ENCODE data around the gene GNAI1.

The GNAI1 gene

DNA sequence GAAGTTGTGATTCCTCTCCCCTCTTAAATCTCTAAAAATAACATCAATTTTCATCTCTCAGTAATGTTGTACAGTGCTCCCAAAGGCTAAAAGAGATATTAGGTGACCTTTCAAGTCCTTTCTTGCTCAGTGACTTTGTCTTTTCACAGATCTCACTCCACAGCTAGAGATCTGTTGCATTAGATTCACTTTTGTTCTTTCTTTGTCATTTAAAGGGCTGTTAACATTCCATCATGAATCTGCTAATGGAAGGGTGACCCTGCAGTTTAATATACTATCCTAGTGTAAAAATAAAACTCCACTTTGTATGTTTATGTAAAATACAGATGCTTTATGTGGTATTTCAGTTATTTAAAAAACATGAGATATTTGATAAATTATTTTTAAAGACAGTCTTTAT is 30.5 kb downstream of the GNAI1 start:
- DNase-seq = no peak

DNA sequence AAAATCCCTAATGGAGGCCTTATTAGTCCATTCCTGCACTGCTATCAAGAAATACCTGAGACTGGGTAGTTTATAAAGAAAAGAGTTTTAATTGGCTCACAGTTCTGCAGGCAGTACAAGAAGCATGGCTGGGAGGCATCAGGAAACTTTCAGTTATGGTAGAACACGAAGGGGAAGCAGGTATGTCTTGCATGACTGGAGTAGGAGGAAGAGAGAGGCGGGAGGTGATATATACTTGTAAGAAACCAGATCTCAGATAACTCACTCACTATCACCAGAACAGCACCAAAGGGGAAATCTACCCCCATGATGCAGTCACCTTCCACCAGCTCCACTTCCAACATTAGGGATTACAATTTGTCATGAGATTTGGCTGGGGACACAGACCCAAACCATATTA is 35.8 kb downstream of the GNAI1 start:
- DNase-seq = no peak

DNA sequence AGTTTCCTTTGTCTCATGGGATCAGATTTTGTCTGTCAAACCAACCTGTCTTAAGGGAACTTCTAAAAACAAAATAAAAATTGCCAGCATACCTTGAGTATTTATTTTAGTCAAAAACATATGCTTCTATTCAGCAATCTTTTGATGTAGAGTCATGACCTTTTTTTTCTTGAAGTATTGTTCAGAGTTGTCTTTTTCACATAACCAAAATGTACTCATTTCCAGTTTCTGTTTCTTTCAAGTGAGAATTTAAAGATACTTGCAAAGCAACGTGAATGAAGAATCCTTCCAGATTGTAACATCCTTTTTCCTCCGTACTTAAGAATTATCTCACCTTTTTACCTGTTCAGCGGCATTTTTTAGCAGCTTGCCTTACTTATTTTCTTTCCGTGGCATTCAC is 37.8 kb downstream of the GNAI1 start:
- no peak for DNase-seq

DNA sequence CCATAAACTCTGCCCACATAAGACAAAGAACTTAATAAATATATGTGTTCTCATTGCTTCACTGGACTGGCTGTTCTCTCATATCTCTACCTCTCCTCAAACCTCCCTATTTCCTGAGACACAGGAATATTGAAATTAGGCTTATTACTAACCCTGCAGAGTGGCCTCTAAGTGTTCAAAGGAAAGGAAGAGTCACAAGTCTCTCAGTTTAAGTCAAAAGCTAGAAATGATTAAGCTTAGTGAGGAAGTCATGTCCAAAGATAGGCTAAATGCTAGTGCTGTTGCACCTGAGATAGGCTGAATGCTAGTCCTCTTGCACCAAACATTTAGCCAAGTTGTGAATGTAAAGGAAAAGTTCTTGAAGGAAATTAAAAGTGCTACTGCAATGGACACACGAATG is 41.1 kb downstream of the GNAI1 start:
- no peak for DNase-seq

DNA sequence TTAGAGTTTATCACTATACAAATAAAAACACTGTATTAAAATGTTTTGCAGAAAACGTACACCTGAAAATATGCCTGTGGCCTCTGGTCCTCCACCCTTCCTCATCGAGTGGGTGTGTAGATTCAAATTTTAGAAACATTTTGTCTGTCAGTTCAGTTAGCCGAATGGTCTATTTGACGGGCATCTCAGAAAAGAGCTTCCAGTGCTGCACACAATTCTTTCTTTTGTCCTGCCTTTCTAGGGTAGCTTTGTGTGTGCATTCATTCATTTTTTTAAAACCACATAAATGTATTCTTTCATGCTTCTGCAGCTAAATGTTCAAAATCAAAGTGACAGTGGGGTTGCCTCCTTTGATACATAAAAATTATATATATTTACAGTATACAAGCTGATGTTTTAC is 46.8 kb downstream of the GNAI1 start:
- DNase-seq = no peak

DNA sequence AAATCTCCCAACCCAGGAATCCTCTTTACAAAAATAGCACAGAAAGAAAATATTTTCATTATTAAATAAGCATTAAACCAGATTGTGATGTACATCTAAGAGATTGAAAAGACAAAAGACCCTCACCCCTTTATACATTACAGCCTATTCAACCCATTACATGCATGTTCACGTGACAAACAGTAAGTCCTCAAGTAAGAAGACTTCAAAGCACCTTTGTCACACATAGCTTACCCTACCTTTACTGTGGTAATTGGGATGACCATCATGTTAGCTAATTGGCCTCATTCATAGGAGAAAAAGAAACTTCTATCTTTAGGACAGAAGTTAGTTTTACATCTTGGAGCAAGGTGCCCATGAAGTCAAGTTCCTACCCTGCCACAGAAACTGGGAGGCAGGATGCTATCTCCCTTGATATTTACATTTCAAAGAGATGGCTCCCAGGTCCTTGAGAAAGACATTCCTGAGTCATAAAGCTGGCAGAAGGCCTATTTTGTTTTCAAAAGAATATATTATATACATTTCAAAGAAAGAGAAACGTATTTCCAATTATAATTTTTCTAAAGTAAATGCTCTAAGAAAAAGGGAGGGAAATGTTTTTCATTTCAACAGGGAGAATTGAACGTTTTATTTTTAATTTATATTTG is 48.1 kb downstream of the GNAI1 start:
- DNase-seq = no peak

DNA sequence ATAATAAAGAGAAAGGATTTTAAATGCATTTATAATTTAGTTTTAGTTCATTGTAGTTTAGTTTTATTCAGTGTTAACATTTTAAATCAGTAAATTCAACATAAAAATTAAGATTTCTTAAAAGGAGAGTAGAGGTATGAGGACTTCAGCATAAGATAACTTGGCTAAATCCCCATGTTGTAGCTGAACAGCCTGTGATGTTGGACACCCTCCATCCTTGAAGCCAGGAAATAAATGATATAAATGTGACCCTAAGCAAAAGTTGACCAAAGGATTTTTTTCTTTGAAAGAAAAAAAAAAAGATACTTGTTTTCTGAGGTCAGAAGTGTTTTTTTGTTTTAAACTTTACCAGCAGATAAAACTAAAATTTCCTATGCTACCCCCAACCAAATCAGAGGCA is 48.7 kb downstream of the GNAI1 start:
- DNase-seq = no peak

DNA sequence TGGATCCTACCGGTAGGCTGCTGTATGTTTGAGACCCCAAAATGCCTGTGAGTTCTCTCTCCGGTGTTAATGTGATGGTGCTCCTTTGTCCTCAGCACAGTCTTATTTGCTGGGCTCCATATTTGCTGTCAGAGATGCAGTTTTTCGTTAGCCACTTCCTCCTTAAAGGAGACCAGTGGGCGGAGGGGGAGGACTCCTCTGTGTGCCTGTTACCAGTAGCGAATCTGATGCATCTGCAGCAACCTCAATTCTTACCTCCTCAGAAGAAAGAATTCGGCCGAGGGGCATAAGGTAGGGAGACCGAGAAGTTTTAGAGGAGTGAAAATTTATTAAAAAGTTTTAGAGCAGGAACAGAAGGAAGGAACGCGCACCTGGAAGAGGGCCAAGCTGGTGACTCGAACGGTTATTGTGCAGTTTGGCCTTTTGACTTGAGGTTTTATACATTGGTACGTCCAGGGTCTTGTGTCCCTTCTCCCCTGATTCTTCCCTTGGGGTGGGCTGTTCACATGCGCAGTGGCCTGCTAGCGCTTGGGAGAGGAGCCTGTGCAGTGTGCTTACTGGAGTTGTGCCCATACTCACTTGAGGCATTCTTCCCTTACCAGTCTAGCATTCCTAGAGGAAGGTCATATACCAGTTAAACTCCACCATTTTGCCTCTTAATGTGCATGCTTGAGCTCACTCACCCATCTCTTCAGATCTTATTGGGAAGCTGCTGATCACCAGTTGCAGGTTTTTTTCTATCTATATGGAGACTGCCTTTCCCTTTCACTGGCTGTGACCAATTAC is 49.5 kb downstream of the GNAI1 start:
- peak in 1 of 2 experiments; percentile 3 for DNase-seq

DNA sequence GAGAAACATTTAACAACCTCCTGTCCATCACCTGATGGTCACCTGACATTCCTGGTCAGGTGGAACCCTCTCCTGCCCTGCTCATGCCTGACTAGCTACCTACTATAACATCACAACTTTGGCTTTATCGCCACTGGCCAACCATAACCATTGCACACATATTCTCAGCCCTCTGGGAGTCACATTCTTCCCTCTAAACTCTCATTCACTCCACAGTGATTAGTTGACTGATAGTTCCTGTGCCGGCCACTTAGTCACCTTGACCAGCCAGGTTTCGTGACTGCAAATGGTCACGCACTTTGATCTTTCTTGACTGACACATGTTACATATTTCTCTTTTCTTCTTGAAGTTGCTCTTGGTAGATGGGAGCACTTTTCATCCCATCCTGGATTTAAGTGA is 50.1 kb downstream of the GNAI1 start:
- DNase-seq = no peak

DNA sequence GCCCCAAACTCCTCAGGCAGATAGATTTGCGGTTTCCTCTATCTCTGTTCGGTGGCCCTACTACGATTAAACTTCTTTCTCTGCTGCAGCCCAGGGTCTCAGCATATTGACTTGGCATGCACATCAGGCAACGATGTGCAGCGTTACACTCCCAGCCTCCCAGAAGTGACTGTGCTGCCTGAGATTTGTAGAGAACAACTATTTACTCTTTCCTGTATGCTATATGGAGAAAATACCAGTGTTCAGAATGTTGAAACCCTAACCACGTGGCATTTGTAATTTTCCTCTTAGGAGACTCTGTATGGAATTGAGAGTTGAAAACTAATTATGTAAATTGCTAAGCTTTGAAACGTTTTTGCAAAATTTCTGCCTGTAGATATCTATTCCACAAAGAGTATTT is 50.9 kb downstream of the GNAI1 start:
- DNase-seq = no peak

DNA sequence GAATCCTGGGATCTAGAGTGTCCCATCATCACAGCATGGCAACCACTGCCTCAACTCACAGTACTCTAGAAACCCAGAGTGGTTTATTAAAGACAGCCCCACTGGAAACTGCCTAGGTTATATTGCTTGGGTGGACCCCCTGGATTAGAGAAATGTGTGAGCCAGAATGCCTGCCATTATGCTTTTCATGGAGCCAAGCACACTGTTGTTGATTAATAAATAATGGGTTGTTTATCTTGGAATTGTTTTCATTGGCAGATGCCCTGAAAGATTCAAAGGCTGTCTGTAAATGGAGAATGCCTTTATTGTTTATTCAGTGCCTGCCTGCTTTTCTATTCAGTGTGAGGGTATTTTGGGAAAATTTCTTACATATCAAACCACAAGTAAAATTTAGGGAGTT is 52.1 kb downstream of the GNAI1 start:
- no peak for DNase-seq

DNA sequence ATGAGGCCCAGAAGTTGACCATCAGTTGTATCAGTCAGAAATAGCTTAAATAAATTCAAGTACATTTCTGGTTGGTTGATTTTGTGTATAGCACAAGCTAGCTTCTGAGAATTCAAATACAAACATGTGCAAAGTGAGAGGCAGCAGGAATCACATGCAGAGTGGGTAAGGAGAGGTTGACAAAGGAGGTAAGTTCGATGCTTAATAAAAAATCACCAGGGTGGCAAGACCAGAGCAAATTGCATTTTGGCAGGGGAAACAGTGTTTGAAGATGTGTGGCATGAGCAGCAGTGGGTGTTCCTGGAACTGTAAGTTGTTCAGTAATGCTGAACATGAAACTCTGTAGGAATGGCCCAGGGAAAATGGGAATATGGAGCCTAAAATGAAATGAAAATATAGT is 52.6 kb downstream of the GNAI1 start:
- no peak for DNase-seq

DNA sequence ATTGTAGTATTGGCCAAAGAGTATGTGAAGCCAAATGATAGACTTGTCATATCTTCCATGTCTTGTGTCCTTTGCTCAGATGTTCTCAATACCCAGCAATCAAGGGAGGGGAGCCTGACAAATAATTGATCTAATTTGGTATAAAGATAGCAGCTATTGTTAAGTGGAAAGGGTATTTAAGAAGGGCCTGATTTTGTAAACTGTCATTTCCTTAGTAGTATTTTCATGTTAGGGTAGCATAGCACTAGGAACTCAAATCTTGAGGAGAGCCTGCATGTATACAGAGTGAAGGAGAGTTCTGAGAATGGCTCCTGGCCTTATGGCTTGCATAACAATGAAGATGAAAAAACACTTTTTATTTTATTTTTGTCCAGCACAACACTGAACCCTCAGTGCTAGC is 53.1 kb downstream of the GNAI1 start:
- DNase-seq = no peak

DNA sequence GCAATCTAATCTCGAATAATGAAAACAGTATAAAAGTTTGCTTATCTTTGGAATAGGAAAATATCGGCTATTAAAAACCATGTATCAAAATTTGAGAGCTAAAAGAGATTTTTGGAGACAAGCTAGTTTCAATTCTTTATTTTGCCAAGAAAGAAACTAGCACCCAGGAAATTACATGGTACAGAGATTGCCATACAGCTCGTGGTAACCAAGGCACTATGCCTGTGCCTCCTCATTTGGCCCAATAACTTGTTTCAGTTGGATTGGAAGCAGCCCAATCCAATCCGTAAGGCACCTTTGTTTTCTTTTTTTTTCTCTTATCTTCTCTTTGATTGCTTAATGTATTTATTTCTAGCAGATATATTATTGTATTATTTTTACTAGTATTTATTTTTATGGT is 55.0 kb downstream of the GNAI1 start:
- no peak for DNase-seq

DNA sequence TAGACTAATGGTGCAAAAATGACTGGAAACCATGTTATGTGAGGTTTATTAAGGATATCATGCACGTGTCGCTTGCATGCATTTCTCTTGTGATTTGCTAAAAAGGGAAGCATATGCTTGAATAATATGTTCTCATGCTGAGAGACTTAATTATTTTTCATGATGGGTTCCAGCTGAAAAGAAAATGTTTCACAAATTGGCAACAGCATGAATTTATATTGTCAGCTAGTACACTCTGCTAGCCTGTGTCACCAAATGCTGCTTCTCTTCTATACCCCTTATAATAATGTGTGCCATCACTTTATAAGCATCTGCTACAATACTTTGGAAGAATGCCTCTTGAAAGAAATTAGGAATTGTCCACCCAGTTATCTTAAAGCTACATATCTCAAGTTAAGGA is 63.0 kb downstream of the GNAI1 start:
- DNase-seq = no peak

DNA sequence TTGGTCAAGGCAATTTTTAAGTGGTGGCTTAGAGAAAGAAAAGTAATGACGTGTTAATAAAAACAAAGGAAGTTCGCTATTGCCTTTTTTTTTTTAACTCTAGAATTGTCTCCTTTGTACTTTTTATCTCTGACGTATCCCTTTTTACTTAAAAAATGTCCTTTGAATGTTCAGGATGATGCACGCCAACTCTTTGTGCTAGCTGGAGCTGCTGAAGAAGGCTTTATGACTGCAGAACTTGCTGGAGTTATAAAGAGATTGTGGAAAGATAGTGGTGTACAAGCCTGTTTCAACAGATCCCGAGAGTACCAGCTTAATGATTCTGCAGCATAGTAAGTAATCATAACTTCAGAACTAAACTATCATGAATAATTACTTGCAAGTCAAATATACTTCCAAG is 64.4 kb downstream of the GNAI1 start:
- DNase-seq = no peak

DNA sequence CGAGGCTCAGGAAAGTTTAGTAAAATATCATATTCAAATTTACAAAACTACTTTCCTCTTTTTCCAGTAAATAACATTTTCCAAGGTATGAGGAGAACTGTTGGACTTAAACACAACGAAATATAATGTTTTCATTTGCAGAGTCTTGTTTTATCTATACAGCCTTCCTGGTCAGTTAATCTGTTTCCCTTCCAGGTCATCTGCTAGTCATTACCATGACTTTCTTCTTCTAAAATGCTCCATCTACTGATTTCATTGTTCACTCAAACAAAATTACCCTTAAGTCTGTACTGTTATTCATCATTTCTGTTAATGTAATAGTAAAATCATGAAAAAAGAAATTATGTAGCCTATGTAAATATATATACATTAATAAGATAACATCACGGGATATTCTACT is 69.8 kb downstream of the GNAI1 start:
- no peak for DNase-seq

DNA sequence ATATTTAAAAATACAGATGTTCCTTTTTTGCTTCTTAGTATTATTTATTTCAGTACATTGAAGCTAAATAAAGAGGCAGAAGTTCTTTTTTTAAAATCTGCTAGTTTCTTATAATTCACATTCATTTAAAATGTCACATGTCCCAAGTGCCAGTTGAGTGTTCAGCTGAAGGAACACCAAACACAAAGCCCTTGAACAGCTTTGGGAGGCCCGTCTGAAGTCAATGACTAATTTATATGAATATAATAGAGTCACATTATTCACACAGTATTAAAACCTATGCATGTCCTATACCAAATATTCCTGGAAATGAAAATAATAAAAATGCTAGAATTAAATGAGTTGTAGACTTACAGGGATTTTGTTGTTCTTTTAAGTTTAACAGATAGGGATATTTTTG is 70.3 kb downstream of the GNAI1 start:
- DNase-seq = no peak

DNA sequence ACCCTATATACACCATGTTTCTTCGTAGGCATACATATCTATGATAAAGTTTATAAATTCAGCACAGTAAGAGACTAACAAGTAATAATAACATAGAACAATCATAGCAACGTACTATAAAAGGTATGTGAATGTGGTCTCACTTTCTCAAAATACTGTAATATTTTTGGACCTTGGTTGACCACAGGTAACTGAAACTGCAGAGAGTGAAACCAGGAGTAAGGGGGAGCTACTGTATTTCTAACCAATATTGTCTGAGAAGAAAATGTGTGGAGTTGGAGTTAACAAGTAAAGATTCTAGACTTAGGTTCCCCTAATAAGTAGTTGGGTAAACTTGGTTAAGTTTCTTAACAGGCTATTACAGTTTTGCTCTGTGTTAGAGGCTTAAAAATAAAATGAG is 72.1 kb downstream of the GNAI1 start:
- no peak for DNase-seq

DNA sequence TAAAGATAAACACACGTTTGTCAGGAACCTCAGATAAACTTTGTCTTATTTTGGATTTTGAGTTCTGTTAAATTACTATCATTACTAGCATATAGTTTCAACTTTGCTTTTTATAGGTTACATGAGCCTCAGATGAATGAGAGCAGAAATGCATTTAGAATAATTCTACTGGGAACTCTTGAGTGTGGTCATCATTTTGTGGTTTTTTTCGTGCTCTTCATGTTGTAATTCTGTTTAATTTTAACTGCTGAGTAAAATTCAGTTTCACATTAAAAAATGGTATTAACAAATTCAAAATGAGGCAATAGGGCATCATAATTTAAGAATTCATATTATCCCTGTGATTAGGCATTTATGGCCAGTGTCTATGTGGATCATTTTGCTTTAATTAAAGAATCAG is 72.9 kb downstream of the GNAI1 start:
- no peak for DNase-seq

DNA sequence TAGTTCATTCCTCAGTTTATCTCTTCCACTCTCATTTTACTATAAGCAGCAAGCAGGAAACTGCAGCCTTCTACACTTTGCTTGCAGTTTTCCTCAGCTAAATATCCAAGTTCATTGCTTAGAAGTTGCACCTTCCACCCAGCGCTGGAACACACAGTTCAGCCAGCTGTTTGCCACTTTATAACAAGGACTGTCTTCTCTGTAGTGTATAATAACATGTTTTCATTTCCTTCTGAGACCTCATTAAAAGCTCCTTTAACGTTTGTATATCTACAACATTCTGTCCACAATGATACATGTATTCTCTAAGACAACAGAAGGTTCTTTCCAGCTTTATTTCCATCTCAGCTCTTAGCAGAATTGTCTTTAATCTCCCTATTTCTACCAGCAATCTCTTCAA is 74.1 kb downstream of the GNAI1 start:
- no peak for DNase-seq

DNA sequence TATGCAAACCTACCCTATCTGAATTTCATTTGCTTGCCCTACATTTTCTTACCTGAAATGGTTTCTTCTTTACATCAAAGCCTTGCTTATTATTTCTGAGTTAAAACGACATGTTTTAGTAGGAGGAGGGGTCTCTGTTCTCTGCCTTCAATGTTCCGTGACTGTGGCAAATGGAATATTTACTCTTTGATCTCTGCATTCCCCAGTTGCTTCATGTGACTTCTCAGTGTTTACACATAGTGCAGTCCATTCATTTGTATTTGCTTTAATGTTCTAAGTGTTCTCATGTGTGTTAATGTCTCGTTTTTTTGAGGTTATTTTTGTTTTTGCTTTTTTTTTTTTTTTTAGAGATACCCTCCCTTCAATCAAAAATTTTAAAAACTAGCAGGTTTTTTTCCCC is 75.8 kb downstream of the GNAI1 start:
- DNase-seq = no peak

DNA sequence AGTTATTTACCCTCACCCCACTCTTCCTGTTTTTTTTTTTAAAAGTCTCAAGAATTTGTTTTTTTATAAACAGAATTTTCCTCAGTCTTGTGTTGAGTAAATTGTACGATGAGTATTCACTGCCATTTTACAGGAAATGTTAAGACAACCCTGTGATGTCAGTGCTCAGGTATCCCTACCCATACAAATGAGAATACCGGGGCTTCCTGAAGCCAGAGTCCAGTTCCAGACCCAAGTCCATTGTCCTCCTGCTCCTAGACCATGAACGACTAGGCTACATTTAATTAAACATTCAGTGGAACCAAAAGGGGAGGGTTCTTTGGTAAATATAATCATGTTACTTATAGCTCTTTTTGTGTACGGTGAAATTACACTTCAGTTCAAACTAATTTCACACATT is 79.2 kb downstream of the GNAI1 start:
- no peak for DNase-seq

DNA sequence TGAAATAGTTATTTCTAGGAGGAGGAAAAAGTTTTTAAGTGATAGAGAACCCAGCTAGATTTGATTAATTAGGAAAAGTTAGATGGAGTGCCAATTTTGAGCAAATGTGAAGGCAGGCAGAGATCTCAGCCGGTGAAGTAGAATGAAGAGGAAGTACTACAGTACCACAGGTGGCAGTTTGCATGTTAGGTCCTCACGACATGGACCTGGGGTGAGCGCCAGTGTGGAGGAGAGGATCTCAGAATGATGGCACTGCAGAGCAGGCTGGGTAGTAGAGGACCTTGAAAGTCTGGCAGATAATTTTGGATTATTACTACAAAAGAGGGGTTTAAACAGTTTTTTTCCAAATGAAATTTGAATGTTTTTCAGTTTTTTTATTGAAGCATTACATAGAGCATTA is 81.1 kb downstream of the GNAI1 start:
- no peak for DNase-seq
